ENCODE data around the gene GGACT. TPM values are rescaled to one million over a fixed set of nuclear protein-coding genes. Genes with fewer than 3 reads are reported as not detected.
"Not testable (repeated sequence)": the region's sequence is repeated elsewhere in the genome, so short reads cannot be mapped to it uniquely, and the experiment has no call there.

The GGACT gene
- total RNA-seq, 4 donors from 2014 or later, result 0.74 to 1.9 (median 1.5) TPM

GRCh38 chr13:100525453-100526317 is 62.9 kb downstream of the GGACT start:
- TF ChIP-seq CTCF (IDR thresholded peaks at IDR 0.05), result no peak
- TF ChIP-seq EP300 (IDR thresholded peaks at IDR 0.05), result no peak
- no peak for TF ChIP-seq POLR2A (IDR thresholded peaks at IDR 0.05)
- no peak for TF ChIP-seq POLR2AphosphoS5 (IDR thresholded peaks at IDR 0.05)
- Histone ChIP-seq H3K27ac (no peak overlapping the region), H3K9me3 (no peaks in the 10 kb centered on the region), H3K27me3 (no peaks in the 10 kb centered on the region), H3K4me1 (no peaks in the 10 kb centered on the region), H3K36me3 (peaks cover 0 to 53% of the 10 kb centered on the region in 2 donors), H3K4me3 (no peak overlapping the region)
- ATAC-seq, result no peak
- 72 to 98% methylated on average over 3 to 6 of the region's 17 CpGs for WGBS, 2 donors (ENCODE audit: low coverage in 1 of 2)

- H3K27ac ChIP-seq, H3K9me3 ChIP-seq, H3K4me1 ChIP-seq, H3K4me3 ChIP-seq, H3K27me3 ChIP-seq, ATAC-seq: not testable (repeated sequence)
- H3K36me3 ChIP-seq, result peaks cover 0 to 47% of the 10 kb centered on the region in 2 donors
- 93 to 97% methylated on average over 2 to 5 of the region's 5 CpGs for WGBS, 2 donors (ENCODE audit: low coverage in 1 of 2)
Measured at GRCh38 chr13:100524688-100525087, 63.9 kb downstream of the GGACT start.

- Histone ChIP-seq H3K27ac (no peak overlapping the region), H3K36me3 (peaks cover 0 to 40% of the 10 kb centered on the region in 2 donors), H3K27me3 (no peaks in the 10 kb centered on the region), H3K4me1 (no peaks in the 10 kb centered on the region), H3K4me3 (no peak overlapping the region), H3K9me3 (no peaks in the 10 kb centered on the region)
- no peak for ATAC-seq
- TF ChIP-seq EP300 (IDR thresholded peaks at IDR 0.05) (no peak), CTCF (IDR thresholded peaks at IDR 0.05) (no peak), POLR2A (IDR thresholded peaks at IDR 0.05) (no peak), POLR2AphosphoS5 (IDR thresholded peaks at IDR 0.05) (no peak)
- 80 to 82% methylated on average over 1 to 7 of the region's 8 CpGs for WGBS, 2 donors (ENCODE audit: low coverage in 1 of 2)
Measured at GRCh38 chr13:100523981-100524386, 64.6 kb downstream of the GGACT start.

GRCh38 chr13:100523411-100523810 is 65.2 kb downstream of the GGACT start:
- Histone ChIP-seq H3K9me3 (no peaks in the 10 kb centered on the region), H3K27ac (no peak overlapping the region), H3K27me3 (no peaks in the 10 kb centered on the region), H3K4me1 (no peaks in the 10 kb centered on the region), H3K36me3 (peaks cover 0 to 35% of the 10 kb centered on the region in 2 donors), H3K4me3 (no peak overlapping the region)
- TF ChIP-seq CTCF (IDR thresholded peaks at IDR 0.05) (no peak), EP300 (IDR thresholded peaks at IDR 0.05) (no peak), POLR2A (IDR thresholded peaks at IDR 0.05) (no peak), POLR2AphosphoS5 (IDR thresholded peaks at IDR 0.05) (no peak)
- no peak for ATAC-seq
- 81 to 90% methylated on average over 5 to 6 of the region's 14 CpGs for WGBS, 2 donors (ENCODE audit: low coverage in 1 of 2)

- TF ChIP-seq POLR2A (IDR thresholded peaks at IDR 0.05) (no peak), POLR2AphosphoS5 (IDR thresholded peaks at IDR 0.05) (no peak), EP300 (IDR thresholded peaks at IDR 0.05) (no peak), CTCF (IDR thresholded peaks at IDR 0.05) (no peak)
- WGBS, 2 donors (ENCODE audit: low coverage in 1 of 2), result 100% methylated on average over 1 to 9 of the region's 9 CpGs
- Histone ChIP-seq H3K27me3 (no peaks in the 10 kb centered on the region), H3K36me3 (peaks cover 0 to 28% of the 10 kb centered on the region in 2 donors), H3K9me3 (no peaks in the 10 kb centered on the region), H3K4me1 (no peaks in the 10 kb centered on the region), H3K27ac (no peak overlapping the region), H3K4me3 (no peak overlapping the region)
- ATAC-seq, result no peak
Measured at GRCh38 chr13:100522618-100523309, 65.8 kb downstream of the GGACT start.

Measured in gastroesophageal sphincter (tissue), 4 donors.